ENCODE results near the gene IPCEF1.

DNA sequence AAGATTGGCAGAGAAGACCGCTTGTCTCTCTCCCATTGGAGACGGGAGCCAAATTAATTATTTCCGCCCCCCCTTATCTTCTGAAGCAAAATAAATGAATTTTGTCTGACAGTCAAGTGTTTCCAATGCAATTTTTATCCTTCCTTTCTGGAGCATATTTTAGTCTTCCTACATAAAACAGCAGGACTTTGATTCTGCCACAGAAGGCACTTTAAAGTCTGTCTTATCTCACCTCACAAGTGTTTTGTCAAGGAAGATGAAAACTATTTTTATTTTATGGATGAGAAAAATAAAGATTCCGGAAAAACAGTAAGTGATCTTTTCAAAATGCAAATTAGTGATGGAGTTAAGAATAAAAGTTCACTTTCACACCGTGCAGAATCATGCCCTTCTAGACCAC lies 177.2 kb downstream of the IPCEF1 start:
- TF ChIP-seq PPARA (CRISPR knock-in tag; IDR thresholded peaks at IDR 0.05; ENCODE audit: borderline replicate concordance) (no peak), TOX (CRISPR knock-in tag; IDR thresholded peaks at IDR 0.05; ENCODE audit: borderline replicate concordance) (no peak), TCF4 (CRISPR knock-in tag; IDR thresholded peaks at IDR 0.05; ENCODE audit: borderline replicate concordance) (no peak), ZFP3 (CRISPR knock-in tag; IDR thresholded peaks at IDR 0.05) (no peak), RARB (CRISPR knock-in tag; IDR thresholded peaks at IDR 0.05) (no peak), ARNTL (CRISPR knock-in tag; IDR thresholded peaks at IDR 0.05; ENCODE audit: borderline replicate concordance, low read depth) (no peak), OSR1 (CRISPR knock-in tag; IDR thresholded peaks at IDR 0.05) (no peak), CSDC2 (CRISPR knock-in tag; IDR thresholded peaks at IDR 0.05) (no peak), TSHZ2 (CRISPR knock-in tag; IDR thresholded peaks at IDR 0.05) (no peak)
- TF ChIP-seq, protein P1, sequence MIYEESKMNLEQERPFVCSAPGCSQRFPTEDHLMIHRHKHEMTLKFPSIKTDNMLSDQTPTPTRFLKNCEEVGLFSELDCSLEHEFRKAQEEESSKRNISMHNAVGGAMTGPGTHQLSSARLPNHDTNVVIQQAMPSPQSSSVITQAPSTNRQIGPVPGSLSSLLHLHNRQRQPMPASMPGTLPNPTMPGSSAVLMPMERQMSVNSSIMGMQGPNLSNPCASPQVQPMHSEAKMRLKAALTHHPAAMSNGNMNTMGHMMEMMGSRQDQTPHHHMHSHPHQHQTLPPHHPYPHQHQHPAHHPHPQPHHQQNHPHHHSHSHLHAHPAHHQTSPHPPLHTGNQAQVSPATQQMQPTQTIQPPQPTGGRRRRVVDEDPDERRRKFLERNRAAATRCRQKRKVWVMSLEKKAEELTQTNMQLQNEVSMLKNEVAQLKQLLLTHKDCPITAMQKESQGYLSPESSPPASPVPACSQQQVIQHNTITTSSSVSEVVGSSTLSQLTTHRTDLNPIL (CRISPR knock-in tag; IDR thresholded peaks at IDR 0.05; ENCODE audit: low read depth), result no peak
